Measurements from ENCODE around the gene ZNF800.

ZNF800 gene

DNA sequence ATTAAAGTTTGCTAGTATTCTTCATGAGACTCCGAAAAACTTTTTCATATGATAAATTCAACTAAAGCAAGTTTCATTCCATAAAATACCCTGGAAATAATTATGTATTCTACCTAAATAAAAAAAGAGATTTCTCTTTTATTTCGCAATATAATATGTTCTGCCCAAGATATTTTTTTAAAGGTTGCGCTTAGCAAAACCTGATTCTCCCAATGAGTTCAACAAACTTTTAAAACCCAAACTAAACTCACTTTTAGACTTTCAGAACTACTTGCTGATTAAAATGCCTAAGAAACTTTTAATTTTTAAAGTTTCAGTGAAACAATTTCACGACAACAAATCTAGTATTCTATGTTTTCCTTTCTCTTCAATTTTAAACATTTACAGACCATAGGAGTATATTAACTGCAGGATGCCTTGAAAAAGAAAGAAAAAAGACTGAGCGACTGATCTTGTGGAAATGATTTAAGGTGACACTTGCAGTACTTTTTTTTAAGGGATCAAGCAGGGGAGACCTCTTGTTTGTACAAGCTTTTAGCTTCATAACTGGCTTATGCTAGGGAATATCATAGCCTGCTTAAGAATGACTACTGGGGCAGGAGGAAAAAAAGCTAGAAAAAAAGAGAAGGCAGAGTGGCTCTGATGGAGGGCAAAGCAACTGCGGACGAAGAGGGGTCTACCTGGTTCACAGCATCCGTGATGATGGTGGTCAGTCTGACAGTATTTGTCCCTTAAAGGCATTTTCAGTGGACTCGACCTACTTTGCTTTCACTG, 1.5 kb downstream of the ZNF800 start:
- no peak for DNase-seq (ENCODE audit: low read depth, low spot score)

DNA sequence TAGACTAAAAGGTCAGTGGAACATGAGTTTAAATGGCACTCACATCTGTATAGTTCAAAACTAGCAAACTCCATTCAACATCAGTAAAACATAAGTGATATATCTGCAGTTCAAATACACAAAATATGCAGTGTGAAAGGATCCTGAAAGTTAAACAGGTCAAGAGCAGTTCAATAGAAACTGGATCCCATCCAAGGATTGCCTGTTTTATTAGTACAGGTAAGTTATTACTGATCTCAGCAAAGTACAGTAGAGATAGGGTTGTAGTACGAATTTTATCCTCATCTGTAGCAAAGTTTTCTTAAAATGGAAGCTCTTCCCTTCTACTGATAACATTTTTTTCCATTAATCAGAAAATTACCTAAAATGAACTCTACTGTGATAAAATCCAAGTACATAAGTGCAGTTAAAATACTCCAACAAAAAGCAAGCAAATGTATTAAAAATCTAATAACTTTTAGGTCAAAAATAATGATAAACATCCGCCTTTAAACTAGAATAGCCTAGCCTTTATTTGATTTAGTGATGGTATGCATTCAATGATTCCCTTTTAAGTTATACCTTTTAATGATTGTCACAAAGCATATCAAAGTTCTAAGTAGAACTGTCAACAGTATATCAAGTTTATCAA, 2.2 kb downstream of the ZNF800 start:
- DNase-seq (ENCODE audit: low read depth, low spot score) = no peak

DNA sequence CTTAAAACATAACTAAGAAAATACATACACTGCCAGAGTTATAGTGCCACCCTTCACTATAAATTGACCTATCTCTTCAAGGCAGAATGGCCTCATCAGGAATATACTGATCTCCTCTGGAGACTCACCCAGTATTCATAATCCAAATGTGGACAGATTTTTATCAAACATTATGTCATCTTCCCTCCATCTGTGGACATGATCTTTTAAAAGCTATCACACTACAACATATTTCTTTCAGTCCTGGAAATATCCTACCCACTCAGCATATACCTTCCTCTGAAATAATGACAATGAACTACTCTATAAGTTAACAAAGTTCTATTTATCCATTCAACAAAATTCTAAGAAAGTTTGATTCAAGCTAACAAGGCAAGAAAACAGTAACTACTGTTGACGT, 3.2 kb downstream of the ZNF800 start:
- DNase-seq (ENCODE audit: low read depth, low spot score) = no peak

DNA sequence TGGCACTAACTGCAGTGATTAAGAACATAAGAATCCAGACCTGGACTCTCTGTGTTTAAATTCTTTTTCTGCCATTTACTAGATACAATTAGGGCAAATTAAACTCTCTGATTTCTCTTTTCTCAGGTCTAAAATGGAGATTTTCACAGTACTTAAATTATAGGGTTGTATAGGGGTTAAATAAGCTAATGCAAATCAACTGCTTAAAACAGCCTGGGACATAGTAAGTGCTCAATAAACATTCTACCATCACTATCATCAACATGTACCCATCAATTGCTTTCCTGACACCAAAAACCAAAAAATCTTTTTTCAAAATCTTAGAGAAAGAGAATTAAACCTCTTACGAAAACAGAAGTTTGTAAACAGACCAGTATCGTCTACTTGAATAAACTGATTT, 4.5 kb downstream of the ZNF800 start:
- DNase-seq (ENCODE audit: low read depth, low spot score) = no peak

DNA sequence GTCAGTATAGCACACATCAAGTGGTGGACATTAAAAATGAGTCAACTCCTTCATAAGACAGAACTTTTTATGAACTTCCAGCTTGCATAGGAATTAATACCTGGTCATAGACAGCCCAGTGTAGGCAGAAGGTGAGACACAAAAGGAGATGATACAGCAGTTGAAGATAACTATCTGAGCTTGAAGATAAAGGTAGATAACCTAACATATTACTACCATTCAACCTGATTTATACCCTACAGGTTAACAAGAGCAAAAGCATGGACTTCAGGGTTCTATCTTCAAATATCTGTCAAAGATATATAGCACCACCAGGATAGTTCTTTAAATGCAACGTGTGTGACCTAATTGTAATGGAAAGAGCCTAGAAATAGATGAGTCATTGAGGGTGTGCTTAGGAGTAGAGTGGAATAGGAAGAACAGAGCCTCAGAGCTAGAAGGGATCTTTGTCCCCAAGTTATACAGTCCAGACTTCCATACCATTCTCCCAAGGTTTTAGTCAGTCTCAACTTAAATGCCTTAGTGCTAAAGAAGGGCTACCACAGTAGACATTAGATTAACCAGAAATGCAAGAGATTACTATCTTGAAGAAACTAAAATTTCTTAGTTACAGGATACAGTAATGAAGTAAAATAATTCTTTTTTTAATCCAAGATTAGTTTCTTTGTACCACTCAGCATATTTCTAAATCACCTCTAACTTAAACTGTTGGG, 9.2 kb downstream of the ZNF800 start:
- DNase-seq (ENCODE audit: low read depth, low spot score) = peak; percentile 3

DNA sequence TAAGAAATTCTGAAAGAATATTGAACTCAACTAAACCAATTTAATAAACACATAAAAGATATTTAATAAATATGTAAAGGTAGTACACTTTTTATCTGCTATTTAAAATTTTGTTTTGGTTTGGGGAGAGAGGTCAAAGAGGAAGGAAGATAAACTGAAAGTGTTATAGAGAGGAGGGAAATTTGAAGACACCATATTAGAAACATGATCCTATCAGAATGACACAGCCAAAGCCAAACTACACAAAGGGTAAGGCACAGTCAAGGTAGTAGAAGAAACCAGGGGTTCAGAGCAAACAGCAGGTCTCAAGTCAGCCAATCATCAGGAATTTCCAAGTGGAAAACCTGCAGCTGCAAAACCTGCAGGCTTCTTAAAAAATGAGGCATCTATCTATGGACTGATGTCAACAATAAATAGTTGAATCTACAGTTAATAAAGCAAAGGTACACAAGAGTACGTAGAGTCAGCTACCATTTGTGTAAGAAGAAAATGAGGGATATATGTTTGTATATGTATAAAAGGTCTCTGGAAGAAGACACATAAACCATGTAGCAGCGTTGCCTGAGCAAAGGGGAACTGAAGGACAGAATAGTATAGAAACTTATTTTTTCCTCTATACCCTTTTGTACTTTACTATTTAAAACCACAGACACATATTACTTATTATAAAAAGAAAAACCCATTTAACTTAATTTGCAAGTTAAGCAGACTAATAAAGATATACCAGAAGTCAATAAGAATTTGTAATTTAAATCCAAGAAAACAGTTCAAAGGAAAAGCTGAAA, 10.0 kb downstream of the ZNF800 start:
- no peak for DNase-seq (ENCODE audit: low read depth, low spot score)

DNA sequence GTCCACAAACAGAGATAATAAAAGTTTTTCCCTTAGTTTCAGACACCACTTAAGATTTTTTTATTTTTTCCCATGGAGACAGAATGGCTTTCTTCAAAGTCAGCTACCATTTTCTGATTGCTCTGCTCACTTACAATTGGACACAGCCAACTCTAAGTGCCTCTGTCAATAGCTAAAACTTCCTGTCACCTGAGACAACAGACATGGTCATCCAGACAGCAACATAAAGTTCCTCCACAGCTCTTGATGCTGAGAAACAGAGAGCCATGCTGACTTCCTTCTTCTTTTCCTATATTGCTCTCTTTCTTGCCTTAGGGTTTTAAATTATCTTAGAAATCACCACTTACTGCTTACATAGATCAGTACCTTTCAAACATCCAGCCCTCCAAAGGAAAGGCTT, 12.0 kb downstream of the ZNF800 start:
- no peak for DNase-seq (ENCODE audit: low read depth, low spot score)

DNA sequence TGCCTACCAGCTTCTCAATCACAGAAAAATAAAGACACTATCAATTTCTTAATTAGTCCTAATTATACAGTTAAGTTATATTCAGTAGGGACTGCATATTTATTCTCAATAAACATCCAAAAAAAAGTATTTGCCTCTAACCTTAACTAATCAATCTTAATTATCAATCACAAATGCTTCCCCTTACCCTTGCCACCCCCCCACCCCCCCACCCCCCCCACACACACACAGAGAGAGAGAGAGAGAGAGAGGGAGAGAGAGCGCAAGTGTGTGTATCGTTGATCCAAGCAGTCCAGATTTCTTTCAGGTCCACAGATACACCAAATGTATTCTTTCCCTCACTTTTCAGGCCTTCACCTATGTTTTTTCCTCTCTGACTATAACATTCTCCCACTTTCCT, 12.9 kb downstream of the ZNF800 start:
- no peak for DNase-seq (ENCODE audit: low read depth, low spot score)

DNA sequence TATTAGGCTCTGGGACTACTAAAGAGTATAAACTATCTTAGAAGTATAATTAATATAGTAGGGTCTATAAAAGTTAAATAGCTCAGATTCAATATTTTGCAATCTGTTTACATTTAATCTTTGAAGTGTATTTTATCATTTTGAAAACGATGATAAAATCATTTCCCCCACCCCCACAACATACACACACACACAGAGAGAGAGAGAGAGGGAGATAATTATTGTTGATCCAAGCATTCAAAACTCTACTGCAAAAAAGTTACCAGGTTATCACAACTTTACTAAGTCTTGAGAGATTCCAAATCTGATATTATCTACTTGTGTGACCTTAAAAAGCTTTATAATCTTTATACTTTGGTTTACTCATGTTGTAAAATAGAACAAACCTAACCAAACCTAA, 14.0 kb downstream of the ZNF800 start:
- DNase-seq (ENCODE audit: low read depth, low spot score) = no peak

DNA sequence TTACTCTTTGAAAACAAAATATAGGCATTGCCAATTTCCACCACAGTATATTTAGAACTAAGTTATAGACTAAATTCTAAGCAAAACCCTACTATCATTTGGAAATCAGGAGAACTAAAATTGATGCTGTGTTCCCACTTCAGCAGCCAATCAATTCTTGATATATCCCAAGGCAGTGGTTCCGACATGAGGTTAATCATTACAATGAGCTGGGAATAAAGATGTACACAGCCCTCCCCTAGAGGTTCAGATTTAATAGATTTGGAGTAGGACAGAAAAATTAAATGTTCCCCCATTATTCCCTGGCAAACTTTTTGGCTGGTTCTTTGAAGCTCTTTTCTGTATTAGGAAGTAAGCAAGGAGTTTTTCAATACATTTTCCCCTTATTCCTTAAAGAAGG, 15.1 kb downstream of the ZNF800 start:
- DNase-seq (ENCODE audit: low read depth, low spot score) = no peak

DNA sequence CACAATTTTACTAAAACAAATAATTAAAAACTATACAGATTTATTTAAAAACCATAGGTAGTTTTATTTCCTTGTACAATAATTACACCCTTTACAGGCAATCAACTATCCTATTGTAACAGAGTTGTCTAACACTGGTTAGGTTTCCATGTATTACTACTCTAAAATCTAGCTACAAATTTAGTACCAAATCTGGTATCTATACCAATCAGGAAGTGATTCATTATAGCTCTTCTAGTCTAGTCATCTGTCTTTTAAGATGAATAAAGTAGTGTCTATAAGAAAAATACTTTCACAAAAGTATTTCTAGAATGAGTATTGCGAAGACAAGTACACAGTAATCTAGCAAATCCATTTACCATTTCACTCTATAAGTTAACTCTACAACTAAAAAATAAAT, 16.9 kb downstream of the ZNF800 start:
- no peak for DNase-seq (ENCODE audit: low read depth, low spot score)

DNA sequence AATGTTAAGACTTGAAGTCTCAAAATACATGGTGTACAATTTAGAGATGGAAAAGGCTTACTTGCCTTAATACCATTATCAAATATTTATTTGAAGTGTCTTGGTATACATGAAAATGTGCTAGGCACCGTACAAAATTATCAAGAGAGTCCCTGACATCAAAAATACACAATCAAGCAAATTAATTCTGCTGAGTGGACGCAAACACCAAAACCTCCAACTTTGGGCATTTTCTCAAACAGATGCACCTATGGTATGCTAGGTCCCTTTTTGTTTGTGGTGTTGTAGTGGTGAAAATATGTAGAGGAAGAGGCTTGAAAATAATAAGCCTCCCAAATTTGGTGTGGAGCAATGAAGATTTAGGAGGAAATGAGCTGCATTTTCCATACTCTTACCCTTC, 24.8 kb downstream of the ZNF800 start:
- no peak for DNase-seq (ENCODE audit: low read depth, low spot score)

DNA sequence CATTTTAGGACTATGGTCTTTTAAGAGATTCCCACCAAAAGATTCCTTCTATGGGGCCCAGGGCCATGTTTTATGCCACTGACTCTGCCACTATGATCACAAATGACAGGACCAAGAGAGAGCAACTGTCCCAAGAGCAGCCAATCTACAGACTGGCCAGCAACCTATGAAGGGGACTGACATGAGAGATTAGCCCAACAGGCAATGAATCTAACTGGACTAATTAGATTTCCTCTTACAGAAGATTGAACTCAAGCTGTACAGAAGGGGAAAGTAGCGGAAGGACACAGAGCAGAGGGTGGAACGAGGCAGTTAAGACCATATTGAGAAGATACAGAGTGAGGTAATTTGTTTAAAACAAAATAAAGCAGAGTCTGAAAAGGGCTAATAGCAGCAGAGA, 25.8 kb downstream of the ZNF800 start:
- DNase-seq (ENCODE audit: low read depth, low spot score) = no peak

DNA sequence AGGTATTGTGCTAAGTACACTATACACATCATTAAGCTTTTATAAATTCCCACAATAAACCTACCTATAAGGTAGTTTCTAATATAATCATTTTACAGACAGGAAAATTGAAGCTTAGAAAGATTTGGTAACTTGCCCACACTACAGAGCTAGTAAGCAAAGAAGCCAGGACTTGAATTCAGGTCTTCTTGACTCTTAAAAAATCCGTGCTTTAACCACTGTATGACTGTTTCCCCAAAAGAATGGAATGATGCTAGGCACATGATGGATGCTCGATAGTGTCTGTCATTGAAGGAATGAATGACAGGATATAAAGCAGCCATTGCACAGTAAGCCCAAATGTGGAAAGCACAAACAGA, 26.6 kb downstream of the ZNF800 start:
- no peak for DNase-seq (ENCODE audit: low read depth, low spot score)

DNA sequence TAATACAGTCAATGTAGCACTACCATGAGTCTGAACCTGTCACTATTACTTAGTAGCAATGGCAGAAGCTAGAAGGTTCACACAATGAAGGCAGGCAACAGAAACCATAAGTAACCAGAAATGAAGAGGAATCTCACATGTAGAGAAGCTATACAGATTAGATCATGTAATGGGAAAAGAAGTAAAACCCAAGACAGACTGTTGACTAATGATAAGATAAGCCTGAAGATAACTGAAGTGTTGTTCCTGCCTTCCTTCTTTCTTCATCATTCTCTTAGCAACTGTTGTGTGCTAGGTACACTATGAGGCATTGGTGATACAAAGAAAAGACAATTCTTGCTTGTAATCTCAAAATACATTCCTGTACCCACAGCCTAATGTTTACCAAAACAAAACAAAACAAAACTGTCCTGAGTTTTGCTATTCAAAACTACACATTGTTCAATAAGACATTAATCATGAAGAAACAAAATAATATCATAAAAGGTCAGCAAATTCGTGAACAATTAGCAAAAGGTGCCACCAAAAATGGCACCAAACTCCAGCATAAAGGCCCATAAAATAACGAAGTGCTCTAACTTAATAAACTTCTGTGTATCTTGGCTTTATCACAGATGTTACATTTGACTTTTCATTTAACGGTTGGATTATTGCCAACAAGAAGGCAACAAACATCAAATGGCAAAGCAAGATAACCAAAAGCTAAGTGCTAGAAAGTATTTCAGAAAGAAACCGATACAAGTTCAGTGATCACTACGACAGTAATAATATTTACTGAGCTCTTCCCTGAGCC, 27.1 kb downstream of the ZNF800 start:
- DNase-seq (ENCODE audit: low read depth, low spot score) = no peak

DNA sequence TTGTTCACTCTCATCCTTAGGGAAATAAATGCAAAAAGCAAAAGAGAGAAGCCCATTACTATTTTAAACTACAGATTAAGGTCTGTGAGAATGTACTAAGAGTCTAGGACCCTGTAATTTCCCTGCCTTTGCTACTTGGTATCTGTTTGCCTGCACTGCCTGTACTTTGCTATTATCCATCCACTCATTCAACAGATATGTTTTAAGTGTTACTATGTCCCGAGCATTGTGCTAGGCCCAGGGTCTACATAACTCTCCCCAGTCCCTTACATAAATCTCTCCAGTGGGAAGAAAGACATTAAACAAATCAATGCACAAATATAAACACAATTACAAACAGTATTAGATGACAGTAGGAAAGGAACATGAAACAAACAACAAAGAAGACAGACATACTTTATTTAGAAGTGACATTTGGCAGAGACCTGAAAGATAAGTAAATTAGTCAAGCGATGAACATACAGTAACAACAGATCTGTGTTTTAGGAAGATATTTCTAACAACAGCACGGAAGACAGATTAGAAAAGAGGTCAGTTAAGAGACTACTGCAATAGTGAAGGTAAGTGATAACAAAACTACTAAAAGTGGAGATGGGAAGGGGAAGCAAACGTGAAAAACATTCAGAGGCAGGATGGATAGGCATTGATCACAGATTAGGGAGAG, 30.0 kb downstream of the ZNF800 start:
- no peak for DNase-seq (ENCODE audit: low read depth, low spot score)

DNA sequence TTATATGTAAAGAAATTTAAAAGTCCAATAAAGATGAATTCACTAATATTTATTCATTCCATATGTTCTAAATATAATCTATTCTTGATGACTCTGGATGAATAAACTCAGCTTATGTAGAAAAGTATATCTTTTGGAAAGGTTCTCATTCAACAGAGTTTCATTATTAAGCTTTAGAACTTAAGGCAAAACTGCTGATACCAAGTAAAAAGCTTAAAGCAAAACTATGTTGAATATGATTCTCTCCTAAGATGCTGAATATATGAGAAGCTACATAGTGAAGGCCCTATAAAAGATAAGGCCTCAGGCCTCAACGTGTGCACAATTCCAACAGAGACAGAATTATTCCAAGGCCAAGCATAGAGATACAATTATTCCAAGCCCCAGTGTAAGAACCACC, 30.8 kb downstream of the ZNF800 start:
- DNase-seq (ENCODE audit: low read depth, low spot score) = no peak

DNA sequence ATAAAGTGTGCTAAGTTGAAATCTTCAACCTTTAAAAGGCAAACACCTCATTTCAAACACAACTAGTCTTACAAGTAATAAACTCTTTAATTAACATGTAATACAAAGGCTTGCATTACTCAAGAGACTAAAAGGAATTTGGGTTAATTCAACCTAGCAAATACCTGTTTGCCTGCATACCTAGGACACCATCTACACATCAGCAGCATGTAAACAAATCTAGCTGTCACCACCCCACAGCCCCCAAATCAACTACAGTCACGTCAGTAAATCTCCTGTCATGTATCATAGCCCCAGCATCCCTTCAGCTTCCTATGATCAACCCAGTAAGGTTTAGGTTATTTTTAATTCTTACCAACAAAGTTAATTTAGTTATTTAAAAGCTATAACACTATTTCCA, 33.5 kb downstream of the ZNF800 start:
- DNase-seq (ENCODE audit: low read depth, low spot score) = no peak

DNA sequence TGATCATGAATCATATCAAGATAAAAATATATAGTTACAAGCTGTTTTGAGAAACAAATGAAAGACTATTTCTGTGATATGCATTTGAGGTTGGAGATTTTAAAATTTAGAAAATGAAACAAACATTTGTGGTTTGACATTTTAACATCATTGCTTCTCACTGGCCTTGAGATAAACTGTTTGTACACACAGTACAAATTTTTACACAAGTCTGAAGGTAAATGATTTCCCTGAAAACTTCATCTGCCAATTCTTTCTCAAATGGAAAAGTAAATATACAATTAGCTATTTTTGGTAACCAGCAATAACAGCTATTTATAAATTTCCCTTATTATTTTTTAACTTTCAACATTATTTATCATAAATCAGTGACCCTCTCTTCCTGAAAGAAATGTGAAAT, 38.6 kb downstream of the ZNF800 start:
- no peak for DNase-seq (ENCODE audit: low read depth, low spot score)

DNA sequence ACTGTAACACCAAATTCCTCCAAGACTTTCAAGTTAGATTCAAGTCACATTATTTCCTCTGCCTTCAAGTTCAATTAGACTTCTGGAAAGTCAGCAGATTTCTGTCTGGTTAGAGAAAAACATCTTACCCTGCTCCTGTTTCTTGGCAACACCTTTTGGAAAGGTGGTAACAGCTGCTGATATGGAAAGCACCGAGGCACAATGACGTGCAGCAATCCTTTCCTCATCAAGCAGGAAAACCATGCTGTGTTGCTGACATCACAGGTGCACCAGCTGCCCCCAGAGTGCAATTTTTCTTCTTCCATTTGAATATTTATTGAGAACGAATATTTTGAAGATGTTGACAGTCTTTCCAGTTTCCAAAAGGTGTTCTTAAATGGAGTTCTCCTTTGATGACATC, 41.9 kb downstream of the ZNF800 start:
- DNase-seq (ENCODE audit: low read depth, low spot score) = no peak

DNA sequence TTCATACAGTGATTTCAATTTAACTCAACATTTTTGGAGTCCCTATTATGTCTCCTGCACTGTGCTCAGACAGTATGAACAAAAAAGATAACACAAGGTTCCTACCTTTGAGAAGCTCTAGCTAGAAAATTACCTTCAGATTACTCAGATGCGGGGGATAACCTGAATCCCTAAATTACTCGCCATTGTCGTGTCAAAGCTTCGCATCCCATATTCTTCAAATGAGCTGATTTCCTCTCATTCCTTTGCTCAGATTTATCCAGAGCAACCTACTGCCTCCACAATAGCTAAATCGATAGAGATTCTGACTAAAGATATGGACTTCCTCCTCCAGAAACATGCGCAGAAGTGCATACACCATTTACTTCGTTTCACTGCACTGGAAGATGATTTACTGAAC, 42.6 kb downstream of the ZNF800 start:
- DNase-seq (ENCODE audit: low read depth, low spot score) = no peak
